Pancreas (tissue), 10 donors: Measurements from ENCODE around the gene ABCF3. TPM values are rescaled to one million over a fixed set of nuclear protein-coding genes. Genes with fewer than 3 reads are reported as not detected.

Experiments
- ATAC-seq, 4 donors: fragments of 200-7000 bp; cut with Tn5 transposase; one replicate each; pipeline versions ENCODE4 v1.8.0 to v1.9.1; 2020; ENCODE audit warnings: mild to moderate bottlenecking in 4 of 4, moderate library complexity in 4 of 4
- DNase-seq, 6 donors: peaks; one replicate each; pipeline ENCODE4 v3.0.0-alpha.2; 2020
- FAIRE-seq: peaks from 2 replicates; lab custom pipeline; 2012; peaks lifted over from hg19 to GRCh38; lab: Jason Lieb, UNC
- H3K27ac ChIP-seq, 4 donors: fragments of 200-600 bp; sonication (generic); 1 replicate in 3 of 4; 2 replicates in 1 of 4; pipeline versions ENCODE4 v1.5.0 to v1.8.0; 2020
- H3K27me3 ChIP-seq, 4 donors: fragments of 200-600 bp; one replicate each; pipeline ENCODE4 v1.8.0; 2021
- H3K36me3 ChIP-seq, 3 donors: fragments of 200-600 bp; sonication (generic) in 1 of 3; one replicate each; pipeline versions ENCODE4 v1.5.0 to v1.8.0; 2020 to 2021
- H3K4me1 ChIP-seq, 3 donors: fragments of 200-600 bp; one replicate each; pipeline ENCODE4 v1.8.0; 2021
- H3K4me3 ChIP-seq, 4 donors: fragments of 200-600 bp; sonication (generic) in 2 of 4; one replicate each; pipeline versions ENCODE4 v1.5.0 to v1.8.0; 2020 to 2021
- H3K9me3 ChIP-seq, 4 donors: fragments of 200-600 bp; one replicate each; pipeline ENCODE4 v1.8.0; 2021
- CTCF ChIP-seq, 4 donors: fragments of 200-600 bp; sonication (generic) in 3 of 4; IDR thresholded peaks; one replicate each; pipeline versions ENCODE4 v1.5.0 to v1.8.0; 2021; ENCODE audit warnings: antibody characterized with exemption in 4 of 4
- WGBS, 2 donors: extraction: QIAGEN DNeasy Blood & Tissue Kit; methylation state at CpG; one replicate each; pipeline ENCODE4 v1.1.7; 2013; 5-methylcytosine and 5-hydroxymethylcytosine counted together
- intact Hi-C, 3 donors: fragments of 100-400 bp; cut with DNase I; formaldehyde crosslinking; loops; one replicate each; pipeline versions ENCODE4 v1.11.1 to v1.14.2; 2022
- polyA plus RNA-seq, 2 donors: library from polyadenylated mRNA; stranded (reverse); fragments of 200-250 nt; gene quantifications; one replicate each; pipeline ENCODE4 v1.2.3, GENCODE V29; 2013
- total RNA-seq, 6 donors: library from RNA; stranded (reverse); fragmentation: NEBNext Ultra II Directional in 4 of 6; extraction: Animal tissue kit (Norgen Biotek cat#: 25700) in 4 of 6; gene quantifications; one replicate each; pipeline versions ENCODE4 v1.2.1 to v1.2.4, GENCODE V29; 2021 to 2023
- donor health status: healthy with polysubstance abuse.
- donor health status: DM: no; HTN: no; CAD: no; lungs with moderate emphysema.
- donor health status: DM: no; HTN: no; CAD: no.
- donor health status: control.
- donor health status: control.
- donor health status: Bipolar disorder and iron deficiency.
- donor health status: DM: yes; HTN: yes; CAD: no.
- donor health status: DM: no; HTN: no; CAD: no.
- donor health status: DM: no; HTN: no; CAD: no.
- donor health status: DM: yes; HTN: yes; CAD: no.

The ABCF3 gene
- total and polyA plus RNA-seq, 8 donors = 31.7 to 92.1 (median 42.1) TPM

GRCh38 chr3:184239221-184239620 lies 53.2 kb downstream of the ABCF3 start:
- 90% methylated on average over 8 of the region's 8 CpGs for WGBS, 2 donors
- Histone ChIP-seq H3K9me3 (no peaks in the 10 kb centered on the region), H3K4me1 (peaks cover 0 to 8% (median 0%) of the 10 kb centered on the region in 3 donors), H3K27me3 (no peaks in the 10 kb centered on the region), H3K36me3 (peaks cover 0 to 13% (median 12%) of the 10 kb centered on the region in 3 donors), H3K27ac (no peak overlapping the region), H3K4me3 (no peak overlapping the region)
- DNase-seq (no peak), ATAC-seq (no peak), FAIRE-seq (no peak)
- no peak for TF ChIP-seq CTCF (IDR thresholded peaks at IDR 0.05)
- intact Hi-C loops = loop anchor here in 1 of 3 donors (10.0 kb wide), 2 partner anchors 94 to 344 kb away; no protein-coding TSS in a partner anchor

- H3K36me3 ChIP-seq = peaks cover 0 to 15% (median 12%) of the 10 kb centered on the region in 3 donors
- FAIRE-seq = no peak
- H3K4me1 ChIP-seq = peaks cover 0 to 8% (median 0%) of the 10 kb centered on the region in 3 donors
- TF ChIP-seq CTCF (IDR thresholded peaks at IDR 0.05) = no peak
- no peaks in the 10 kb centered on the region for H3K9me3 ChIP-seq
- intact Hi-C loops = loop anchor here in 2 of 3 donors (10.0 kb wide), 3 partner anchors 45 to 345 kb away; no protein-coding TSS in a partner anchor
- WGBS, 2 donors = 81% methylated on average over 7 of the region's 7 CpGs
- no peak overlapping the region for H3K4me3 ChIP-seq
- DNase-seq = no peak
- no peaks in the 10 kb centered on the region for H3K27me3 ChIP-seq
- H3K27ac ChIP-seq = no peak overlapping the region
- no peak for ATAC-seq
These were observed 53.7 kb downstream of the ABCF3 start for GRCh38 chr3:184239708-184240107.

- H3K4me1 ChIP-seq = peaks cover 0 to 8% (median 0%) of the 10 kb centered on the region in 3 donors
- TF ChIP-seq CTCF (IDR thresholded peaks at IDR 0.05) = no peak
- intact Hi-C loops = loop anchor here in 1 of 3 donors (10.0 kb wide), 2 partner anchors 46 to 346 kb away; no protein-coding TSS in a partner anchor
- H3K4me3 ChIP-seq = no peak overlapping the region
- ATAC-seq = no peak
- no peaks in the 10 kb centered on the region for H3K9me3 ChIP-seq
- no peaks in the 10 kb centered on the region for H3K27me3 ChIP-seq
- FAIRE-seq = no peak
- no peak for DNase-seq
- H3K36me3 ChIP-seq = peaks cover 0 to 24% (median 12%) of the 10 kb centered on the region in 3 donors
- H3K27ac ChIP-seq = no peak overlapping the region
- WGBS, 2 donors = 70 to 79% methylated on average over 4 of the region's 4 CpGs
These were observed 54.6 kb downstream of the ABCF3 start for GRCh38 chr3:184240384-184241140.

GRCh38 chr3:184241141-184241446 lies 55.1 kb downstream of the ABCF3 start:
- TF ChIP-seq CTCF (IDR thresholded peaks at IDR 0.05) = no peak
- WGBS, 2 donors = 28 to 34% methylated on average over 17 of the region's 17 CpGs
- Histone ChIP-seq H3K36me3 (peaks cover 0 to 24% (median 12%) of the 10 kb centered on the region in 3 donors), H3K4me1 (peaks cover 0 to 8% (median 0%) of the 10 kb centered on the region in 3 donors), H3K27ac (peak overlapping the region in 1 of 4 donors; percentile 26), H3K4me3 (peak overlapping the region in 2 of 4 donors; percentile 37 to 40), H3K27me3 (no peaks in the 10 kb centered on the region), H3K9me3 (no peaks in the 10 kb centered on the region)
- no peak for FAIRE-seq
- intact Hi-C loops = loop anchor here in 1 of 3 donors (10.0 kb wide), 2 partner anchors 46 to 346 kb away; no protein-coding TSS in a partner anchor
- ATAC-seq = no peak
- no peak for DNase-seq
